Measurements from ENCODE around the gene MAN1A2.

DNA sequence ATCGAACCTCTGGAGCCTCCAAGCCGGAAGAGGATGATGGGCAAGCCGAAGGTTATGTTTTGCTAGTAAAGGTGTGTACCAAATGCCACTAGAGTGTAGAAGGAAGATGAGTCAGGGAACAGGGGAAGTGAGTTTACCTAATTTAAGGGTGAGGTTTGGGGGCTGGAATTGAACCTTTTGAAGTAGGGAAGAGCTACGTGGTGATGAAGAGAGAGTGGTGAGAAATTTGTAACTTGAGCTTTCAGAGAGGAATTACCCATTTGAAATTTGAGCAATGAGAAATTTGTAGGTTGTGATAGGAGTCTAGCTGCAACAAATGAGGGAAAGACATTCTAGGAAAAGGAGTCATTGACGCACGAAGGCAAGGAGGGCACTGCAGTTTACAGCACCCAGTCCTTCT is 168.6 kb downstream of the MAN1A2 start:
- TF ChIP-seq POLR2AphosphoS5 (IDR thresholded peaks at IDR 0.05; ENCODE audit: borderline replicate concordance, low read depth, low read length): no peak
- no peak for TF ChIP-seq FOXP2 (optimal IDR thresholded peaks at IDR 0.05; ENCODE audit: control extremely low read depth, extremely low read length, insufficient read depth)
